SIG-M5 treated with dmso at 0.1 percent for 504 hours (cell line): Measurements from ENCODE around the gene PAPPA.

ENCODE experiments used
- DNase-seq: peaks from one replicate; lab custom pipeline; 2025; ENCODE audit not compliant: unreplicated experiment; lab: John Stamatoyannopoulos, UW

Gene PAPPA

DNA sequence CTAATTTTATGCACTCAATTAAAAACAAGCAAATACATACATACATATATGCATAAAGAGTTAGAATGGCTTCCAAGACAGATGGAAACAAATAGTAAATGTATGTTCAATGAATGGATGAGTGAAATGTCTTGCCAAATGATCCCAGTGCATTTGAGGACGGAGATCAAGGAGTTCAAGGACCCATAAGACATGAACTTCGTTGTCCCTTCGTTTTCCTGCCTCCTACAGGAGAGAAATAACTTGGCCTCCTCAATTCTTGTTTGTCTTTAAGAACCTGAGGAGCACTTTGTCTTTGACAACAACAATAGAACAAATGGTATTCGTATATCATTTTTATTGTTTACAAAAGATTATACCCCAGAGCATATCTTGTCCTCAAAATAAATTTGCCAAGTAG, 2.4 kb upstream of the PAPPA start:
- DNase-seq, result no peak

DNA sequence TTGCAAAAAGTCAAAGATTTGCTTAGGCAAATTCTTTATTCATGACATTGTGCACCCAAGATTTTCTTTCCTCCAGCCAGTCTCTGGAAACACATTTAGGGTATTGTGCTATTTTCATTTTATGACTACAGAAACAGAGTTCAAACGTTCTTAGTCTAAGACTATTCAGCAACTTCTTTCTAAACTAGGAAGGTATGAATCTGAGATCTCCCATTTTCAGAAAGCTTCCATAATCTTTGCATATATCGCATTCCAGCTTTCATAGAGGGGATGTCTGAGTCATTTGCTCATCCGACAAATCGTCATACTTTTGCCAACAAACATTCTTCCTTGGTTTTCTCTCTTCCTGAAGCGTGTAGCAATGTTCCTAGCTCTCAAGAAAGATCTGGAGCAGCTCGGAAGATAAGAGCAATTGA, 1.6 kb upstream of the PAPPA start:
- DNase-seq, result no peak

DNA sequence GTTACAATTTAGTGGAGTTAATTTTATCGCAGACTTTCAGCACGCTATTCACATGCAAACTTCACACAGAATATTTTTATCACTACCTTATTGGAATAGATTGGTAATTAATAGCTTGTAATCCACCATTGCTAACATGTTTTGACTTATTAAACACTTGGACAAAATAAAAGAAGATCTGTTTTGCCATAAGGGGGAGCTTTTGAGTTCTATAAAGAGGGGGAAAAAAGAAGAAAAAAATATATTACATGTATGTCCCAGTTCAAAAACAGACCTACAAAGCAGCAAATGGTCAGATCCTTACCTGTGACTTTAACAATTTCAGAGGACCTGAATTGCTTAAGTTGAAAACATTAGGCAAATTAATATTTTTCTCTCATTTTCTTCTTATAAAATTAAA, 1.2 kb upstream of the PAPPA start:
- DNase-seq, result no peak

DNA sequence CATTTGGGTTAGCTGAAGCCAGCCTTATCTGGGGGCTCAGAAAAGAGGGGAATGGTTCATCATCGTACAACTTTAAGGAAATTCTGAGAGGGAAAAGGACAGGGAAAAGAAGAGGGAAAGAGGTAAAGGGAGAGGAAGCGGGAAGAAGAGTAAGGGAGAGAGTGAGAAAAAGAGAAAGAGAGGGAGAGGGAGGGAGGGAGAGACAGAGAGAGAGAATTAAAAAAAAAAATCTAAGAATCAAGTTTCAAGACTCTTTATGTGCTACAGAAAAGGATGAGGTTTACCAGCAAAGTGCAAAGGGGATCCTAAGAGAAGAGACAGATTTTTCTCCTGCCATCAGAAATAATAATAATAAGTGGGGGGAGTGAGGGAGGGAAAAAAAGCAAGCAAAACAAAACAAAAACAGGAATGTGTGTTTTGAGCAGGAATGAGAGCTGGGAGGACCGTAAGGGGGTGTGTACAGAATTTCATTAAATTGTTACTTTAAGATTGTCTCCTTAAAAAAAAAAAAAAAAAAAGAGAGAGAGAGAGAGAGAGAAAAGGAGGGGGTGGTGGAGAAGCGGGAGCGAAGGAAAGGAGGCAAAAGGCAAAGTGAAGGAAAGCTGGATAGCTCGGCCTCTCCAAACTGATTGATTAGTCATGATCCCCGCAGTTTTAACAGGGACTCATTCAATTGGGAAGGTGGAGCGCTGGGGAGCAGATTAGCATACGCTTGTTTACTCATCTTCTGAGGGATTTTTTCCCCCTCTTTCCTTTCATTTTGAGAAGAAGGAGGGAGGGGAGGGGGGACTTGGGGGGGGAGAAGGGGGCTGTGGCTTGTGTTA, 438 bp upstream of the PAPPA start:
- DNase-seq, result no peak

DNA sequence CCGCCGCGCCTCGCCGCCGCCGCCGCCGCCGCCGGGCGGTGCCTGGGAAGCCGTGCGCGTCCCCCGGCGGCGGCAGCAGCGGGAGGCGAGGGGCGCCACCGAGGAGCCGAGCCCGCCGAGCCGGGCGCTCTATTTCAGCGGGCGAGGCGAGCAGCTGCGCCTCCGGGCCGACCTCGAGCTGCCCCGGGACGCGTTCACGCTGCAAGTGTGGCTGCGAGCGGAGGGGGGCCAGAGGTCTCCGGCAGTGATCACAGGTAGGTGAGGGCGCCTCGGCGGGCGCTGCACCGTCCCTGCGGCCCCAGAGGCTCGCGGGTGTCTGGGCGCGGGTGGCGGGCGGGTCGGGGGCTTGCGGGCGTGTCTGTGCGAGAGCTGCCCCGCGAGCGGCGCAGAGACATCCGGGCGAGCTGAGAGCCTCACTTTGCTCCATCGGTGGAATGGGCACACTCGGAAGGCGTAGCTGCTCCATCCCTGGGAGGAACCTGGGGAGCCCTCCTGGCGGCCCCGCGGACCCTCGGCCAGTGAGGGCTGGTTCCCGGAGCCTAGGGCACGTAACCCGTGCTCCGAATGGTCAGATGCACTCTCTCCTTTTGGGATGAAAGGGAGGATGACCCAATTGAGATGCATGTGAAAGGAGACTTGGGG, 864 bp downstream of the PAPPA start:
- DNase-seq, result no peak

DNA sequence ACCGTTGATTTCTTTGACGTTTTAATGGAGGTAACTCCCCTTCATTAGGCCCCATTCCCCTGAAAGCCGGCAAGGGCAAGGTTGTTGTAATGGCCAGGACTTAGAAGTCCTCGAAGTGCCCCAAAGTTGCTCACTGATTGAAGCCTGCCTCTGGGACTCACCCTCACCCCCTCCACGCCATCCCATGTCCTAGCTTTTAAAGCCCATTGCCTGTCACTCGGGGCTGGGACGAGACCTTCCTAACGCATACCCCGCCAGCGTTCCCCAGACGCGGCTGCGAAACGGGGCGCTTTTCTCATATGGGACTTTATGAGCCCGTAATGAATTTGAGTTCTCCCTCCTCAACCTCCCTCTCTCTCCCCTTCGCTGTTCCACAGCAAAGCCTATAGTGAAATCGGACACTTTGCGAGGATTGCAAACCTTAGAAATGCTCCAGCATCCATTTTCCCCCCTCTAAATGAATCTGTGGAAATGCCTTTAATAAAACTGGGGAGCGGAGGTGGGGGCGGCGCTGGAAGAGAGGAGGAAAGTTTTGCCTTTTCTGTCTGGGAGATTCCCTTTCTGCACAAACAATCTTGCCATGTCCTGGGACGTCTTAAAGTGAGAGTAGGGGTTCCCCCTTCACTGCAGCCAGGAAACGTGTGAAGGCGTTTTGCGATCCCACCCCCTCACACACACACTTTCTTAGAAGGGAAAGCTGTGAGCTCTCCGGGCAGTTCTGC, 1.5 kb downstream of the PAPPA start:
- no peak for DNase-seq

DNA sequence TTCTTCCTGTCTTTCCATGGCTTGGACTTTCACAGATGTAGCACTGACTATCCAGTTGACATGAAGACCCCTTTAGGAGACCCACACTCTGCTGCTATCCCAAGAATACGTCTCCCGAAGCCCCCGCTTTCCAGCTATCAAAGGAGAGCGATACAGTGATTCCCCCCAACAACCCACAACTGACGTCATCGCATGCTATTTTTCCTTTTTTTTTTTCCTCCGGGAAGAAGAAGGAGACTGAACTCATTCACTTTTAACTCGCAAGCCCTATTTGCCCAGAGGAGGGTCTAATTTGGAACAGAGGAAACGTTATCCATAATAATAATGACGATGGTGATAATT, 2.1 kb downstream of the PAPPA start:
- no peak for DNase-seq

DNA sequence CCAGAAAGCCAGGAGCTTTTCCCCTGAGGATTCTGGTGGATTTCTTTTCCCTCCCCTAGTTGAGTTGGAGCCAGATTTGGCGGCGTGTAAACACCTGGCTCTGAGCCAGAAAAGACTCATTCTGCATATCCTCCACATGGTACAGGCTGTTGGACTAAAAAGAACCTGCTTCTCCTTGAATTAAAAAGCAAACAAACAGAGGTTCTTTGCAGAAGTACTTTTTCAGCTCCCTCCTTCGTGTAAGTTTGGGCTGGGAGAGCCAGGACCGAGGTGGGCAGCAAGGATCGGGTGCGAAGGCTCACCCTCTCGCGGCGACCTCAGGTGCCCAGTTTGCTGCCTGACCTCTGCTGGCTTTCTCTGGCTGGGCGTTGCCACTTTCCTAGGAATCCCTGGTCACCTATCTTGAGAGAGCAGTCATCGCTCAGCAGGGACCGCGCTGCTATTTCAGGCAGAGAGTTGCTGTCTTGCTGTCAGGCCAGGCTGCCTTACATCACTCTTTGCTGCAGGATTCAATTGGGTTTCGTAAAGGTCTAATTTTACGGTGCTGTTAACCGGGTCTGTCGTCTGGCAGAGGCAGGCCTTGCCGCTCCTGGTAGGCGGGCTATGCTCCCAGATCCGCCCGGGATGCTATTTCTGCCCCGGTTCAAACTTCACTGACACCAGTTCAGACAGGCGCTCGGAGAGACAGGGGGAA, 3.2 kb downstream of the PAPPA start:
- DNase-seq, result no peak

DNA sequence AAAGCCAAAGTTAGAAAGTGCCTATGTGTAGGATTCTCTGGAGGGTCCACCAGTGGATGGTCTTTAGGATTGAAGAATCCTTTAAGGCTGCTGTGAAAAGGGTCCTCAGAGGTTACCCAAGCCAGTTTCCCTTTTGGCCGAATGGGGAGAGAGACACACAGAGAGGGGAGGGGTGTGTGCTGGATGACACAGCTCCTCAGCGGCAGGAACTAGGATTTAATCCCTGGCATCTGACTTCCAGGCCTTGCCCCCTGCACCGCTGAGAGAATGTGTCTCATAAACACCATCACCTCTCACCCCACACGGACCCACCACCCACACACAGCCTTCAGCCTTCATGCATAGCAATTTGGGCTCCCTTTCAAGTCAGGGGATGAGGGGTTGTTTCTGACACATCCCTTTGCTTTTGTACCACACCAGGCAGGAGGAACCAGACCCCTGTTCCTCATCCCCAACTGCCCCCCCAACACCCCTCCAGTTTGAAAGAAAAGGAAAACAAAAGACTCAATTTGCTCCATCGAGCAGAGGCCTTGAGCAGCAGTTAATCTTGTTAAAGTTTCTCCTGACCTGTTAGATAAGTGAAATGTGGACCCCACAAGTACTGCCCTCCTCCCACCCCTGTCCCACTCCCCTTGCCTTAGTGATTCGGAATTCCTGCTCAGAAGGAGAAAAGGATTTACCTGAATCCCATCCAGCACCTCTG, 4.0 kb downstream of the PAPPA start:
- no peak for DNase-seq

DNA sequence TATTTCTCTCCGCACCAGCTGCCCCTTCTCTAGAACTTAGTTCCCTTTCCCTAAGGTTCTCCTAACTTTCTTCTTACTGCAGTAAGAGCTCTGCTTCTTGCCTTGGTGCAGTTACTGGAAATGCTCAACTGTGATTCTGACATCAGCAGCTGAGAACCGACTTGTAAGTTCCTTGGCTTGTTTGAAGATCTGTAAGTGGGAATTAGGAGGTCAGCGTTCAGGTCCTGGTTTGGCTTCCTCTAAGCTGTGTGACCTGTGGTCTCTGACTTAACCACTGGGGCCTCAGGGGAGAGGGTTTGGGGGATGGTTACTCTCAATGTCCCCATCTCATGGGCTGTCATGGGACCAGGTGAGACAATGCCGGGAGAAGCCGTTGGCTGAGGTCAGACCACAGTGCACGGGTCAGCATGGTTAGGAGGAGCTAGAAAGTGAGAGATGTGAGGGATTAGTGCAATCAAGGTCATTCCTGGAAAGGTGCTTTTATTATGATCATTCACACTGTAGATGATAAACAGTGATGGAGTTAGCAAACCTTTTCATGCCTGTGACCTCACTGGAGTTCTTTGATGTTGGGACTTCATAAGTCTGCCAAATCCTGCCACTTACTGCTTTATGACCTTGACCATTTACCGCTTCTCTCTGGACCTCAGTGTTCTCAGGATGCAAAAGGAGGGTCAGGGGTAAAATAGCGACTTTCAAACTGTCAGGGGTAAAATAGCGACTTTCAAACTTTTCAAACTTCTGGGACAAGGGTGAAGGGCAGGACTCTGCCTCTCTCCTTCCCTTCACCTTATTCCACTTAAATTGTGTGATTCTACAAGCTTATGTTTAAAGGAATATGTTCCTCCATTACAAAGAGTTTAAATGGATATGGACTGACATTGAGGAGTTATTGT, 7.3 kb downstream of the PAPPA start:
- DNase-seq, result no peak

DNA sequence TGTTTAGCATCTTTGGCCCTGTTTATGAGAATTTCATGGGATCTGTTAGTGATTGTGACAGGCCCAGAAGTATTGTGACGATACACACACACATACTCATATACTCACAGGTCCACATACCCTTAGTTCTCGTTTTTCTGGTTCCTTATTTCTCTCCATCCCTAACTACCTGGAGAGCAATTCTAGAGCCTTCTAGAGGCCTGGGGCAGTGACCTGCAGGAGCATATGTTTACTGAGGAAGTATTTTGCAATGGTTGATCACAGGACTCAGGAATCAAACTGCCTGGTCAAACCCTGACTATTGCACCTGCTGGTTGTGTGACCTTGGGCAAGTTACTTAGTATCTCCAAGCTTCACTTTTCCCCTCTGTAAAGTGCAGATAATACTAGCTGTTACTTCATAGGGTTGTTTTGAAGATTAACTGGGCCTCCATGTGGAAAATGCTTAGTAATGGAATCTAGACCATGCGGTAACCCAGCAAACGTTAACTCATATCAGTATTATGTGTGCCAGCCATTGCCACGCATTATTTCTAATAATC, 8.7 kb downstream of the PAPPA start:
- no peak for DNase-seq

DNA sequence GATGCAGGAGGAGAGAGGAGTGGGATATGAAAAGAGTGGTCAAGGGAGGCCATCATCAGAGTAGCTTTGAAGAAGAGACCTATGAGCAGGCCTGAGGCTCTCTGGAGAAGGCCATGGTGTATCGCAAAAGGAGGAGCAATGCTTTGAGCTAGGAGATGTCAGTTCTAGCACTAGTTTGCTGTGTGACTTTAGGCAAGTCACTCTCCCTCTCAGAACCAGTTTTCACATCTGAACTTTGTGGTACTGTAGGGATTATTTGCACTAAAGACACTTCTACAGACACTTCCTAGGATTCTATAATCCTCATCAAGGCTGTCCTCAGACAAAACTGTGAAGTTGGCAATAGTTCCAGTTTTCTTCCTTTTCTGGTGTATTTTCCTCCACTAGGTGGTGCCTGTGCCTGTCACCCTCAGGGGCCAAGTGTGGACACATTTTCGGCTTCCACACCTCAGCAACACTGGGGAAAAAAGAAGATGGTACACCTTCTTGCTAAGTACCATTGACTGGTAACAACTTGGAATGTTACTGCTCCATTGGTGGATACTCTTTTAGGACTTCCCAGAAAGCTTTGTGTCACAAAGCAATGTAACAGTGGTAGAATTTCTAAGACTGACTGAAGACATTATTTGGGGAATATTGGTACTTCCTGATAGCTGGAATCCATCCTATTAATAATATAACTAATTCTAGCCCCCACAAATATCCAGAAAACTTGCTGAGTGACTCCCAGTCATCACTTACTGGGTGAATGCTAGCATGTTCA, 9.9 kb downstream of the PAPPA start:
- DNase-seq, result no peak

DNA sequence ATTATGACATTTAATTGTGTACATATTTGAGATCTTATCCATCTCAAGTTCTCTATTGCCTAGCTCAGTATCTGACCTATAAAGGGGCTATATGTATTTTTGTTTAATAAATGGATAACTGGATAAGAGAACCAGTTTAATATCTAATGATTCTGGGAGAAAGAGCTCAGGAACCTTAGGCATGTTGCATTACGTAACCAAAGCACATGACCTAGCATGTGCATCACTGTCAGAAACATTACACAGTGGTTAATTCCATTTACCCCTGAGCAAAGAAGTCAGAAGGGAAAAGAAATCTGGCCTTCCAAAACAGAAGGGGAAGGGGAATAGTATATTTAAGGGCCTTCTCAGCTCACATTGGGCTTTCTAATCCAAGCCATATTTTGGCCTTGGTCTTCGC, 12.3 kb downstream of the PAPPA start:
- DNase-seq, result no peak

DNA sequence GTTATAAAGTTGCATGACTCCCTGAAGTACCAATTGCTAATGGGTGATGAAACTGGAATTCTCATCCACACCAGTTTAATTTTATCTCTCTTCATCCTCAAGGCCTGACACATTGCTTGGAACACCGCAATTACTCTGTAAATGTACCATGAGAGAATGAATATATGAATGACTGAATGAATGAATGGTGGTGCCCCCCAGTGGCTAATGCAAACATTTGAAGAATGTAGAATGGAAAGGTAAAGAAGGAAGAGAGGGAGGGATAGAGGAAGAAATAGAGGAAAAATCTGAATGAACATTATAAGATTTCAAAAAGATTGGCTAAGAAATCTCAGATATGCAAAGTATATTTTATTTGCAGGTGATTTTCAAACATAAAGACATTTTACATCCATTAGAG, 13.1 kb downstream of the PAPPA start:
- DNase-seq, result no peak

DNA sequence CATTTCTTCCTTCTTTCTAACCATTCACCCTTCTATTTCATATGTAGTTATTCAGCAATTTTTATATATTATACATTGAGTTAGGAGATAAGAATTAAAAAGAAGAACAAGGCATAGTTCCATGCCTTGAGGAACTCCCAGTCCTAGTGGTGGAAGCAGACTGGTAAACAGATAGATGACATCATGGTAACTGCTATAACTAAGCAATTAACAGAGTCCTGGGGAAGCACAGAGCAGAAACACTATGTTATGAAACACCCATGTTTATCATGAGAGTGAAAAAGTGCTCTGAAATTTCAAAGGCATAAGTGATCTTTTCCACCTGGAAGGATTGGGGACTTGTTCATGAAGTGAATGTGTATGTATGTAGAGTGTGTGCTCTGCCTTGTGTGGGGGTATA, 14.6 kb downstream of the PAPPA start:
- no peak for DNase-seq

DNA sequence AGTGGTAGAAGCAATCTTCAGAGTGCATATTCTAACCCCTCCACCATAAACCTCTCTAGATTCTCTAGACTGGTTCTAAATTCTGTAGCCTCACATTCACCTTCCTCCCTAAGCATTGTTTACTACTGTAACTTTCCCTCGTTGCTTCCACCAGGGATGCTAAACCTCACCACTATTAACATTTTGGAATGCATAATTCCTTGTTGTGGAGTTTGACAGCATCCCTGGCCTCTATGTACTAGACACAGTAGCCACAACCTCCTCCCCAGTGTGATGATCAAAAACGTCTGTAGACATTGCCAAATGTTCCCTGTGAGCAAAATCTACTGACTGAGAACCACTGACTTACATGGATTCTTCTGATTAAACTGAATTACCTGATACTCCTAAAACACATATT, 18.6 kb downstream of the PAPPA start:
- no peak for DNase-seq

DNA sequence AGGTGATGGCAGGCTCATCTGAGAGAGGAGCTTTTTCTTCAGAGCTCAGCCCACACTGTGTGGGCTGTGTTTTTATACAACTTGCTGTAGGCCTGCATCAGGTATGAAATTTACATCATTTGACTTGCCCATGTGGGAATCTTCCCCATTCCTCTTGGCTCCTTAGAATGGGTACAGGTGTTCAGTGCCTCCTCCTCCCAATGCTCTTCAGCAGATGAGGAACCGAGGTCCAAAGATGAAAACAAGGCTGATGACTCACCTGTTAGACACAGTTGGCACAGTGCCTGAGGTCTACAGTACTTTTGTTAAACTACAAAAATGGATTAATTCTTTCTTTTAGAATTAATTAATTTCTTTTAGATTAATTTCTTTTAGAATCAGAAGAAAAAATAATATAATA, 20.8 kb downstream of the PAPPA start:
- DNase-seq, result no peak

DNA sequence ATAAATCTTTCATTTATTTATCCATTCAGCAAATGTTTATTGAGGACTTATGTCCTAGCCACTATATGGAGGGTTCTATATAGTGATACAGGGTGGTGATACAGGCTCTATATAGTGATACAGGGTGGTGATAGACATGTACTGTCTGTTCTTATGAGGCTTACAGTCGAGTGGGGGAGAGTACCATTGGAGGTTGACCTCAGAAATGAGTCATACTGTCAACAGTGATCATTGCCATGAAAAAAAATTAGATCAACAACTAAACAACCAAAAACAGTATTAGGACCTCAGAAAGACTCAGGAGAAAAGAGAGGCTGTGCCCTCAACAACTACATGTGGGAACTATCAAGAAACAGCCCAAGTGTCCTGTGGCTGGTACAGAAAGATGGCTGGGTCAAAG, 22.0 kb downstream of the PAPPA start:
- no peak for DNase-seq
